ENCODE data around the gene LTB4R2. TPM values are rescaled to one million over a fixed set of nuclear protein-coding genes. Genes with fewer than 3 reads are reported as not detected.

The LTB4R2 gene
- total and polyA plus RNA-seq, 2 experiments from 2014 or later: 0.17 to 15.1 TPM

- Histone ChIP-seq H3K9me3 (ENCODE audit: low read depth) (no peaks in the 10 kb centered on the region), H3K27me3 (no peaks in the 10 kb centered on the region), H3K27ac (no peak overlapping the region), H3K36me3 (peaks cover 3% of the 10 kb centered on the region), H3K4me1 (ENCODE audit: low read depth) (peaks cover 7% of the 10 kb centered on the region), H3K4me3 (no peak overlapping the region)
- TF ChIP-seq, protein P1, sequence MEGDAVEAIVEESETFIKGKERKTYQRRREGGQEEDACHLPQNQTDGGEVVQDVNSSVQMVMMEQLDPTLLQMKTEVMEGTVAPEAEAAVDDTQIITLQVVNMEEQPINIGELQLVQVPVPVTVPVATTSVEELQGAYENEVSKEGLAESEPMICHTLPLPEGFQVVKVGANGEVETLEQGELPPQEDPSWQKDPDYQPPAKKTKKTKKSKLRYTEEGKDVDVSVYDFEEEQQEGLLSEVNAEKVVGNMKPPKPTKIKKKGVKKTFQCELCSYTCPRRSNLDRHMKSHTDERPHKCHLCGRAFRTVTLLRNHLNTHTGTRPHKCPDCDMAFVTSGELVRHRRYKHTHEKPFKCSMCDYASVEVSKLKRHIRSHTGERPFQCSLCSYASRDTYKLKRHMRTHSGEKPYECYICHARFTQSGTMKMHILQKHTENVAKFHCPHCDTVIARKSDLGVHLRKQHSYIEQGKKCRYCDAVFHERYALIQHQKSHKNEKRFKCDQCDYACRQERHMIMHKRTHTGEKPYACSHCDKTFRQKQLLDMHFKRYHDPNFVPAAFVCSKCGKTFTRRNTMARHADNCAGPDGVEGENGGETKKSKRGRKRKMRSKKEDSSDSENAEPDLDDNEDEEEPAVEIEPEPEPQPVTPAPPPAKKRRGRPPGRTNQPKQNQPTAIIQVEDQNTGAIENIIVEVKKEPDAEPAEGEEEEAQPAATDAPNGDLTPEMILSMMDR (IDR thresholded peaks at IDR 0.05; ENCODE audit: low read depth, low read length): peak; percentile 44
- DNase-seq (ENCODE audit: low read depth in 1 of 2, low spot score in 1 of 2): peak; percentile 13 to 43
Measured at GRCh38 chr14:24297190-24297964, 12.6 kb upstream of the LTB4R2 start.

DNA sequence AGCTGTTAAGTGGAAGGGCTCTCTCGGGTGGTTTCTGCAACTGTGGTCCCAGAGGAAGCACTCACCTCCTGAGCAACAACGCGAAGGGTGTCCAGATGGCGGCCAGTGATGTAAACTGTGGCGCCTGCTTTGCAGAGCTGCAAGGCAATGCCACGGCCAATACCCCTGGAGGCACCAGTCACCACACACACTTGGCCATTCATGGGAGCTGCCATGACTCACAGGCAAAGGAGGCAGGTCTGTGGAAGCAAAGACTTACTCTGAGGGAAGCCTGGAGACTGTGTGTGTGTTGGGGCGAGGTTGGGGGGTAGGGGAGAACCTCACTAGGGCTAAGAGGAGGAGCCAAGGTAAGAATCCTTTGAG is 11.1 kb upstream of the LTB4R2 start:
- TF ChIP-seq, protein P1 (IDR thresholded peaks at IDR 0.05; ENCODE audit: low read depth, low read length): no peak
- H3K27ac ChIP-seq: no peak overlapping the region
- H3K4me3 ChIP-seq: peak overlapping the region; percentile 69
- H3K9me3 ChIP-seq (ENCODE audit: low read depth): no peaks in the 10 kb centered on the region
- peak in 1 of 2 donors; percentile 27 for DNase-seq (ENCODE audit: low read depth in 1 of 2, low spot score in 1 of 2)
- H3K27me3 ChIP-seq: no peaks in the 10 kb centered on the region
- H3K4me1 ChIP-seq (ENCODE audit: low read depth): peaks cover 7% of the 10 kb centered on the region
- peaks cover 17% of the 10 kb centered on the region for H3K36me3 ChIP-seq

- H3K27ac ChIP-seq: peak within 1 kb of the TSS; percentile 68
- H3K9me3 ChIP-seq (ENCODE audit: low read depth): no peaks in the 10 kb centered on the region
- TF ChIP-seq, protein P1 (IDR thresholded peaks at IDR 0.05; ENCODE audit: low read depth, low read length): no peak
- peaks cover 7% of the 10 kb centered on the region for H3K4me1 ChIP-seq (ENCODE audit: low read depth)
- DNase-seq (ENCODE audit: low read depth in 1 of 2, low spot score in 1 of 2): peak; percentile 92 to 96
- H3K27me3 ChIP-seq: no peaks in the 10 kb centered on the region
- peaks cover 24% of the 10 kb centered on the region for H3K36me3 ChIP-seq
- peak within 1 kb of the TSS; percentile 69 for H3K4me3 ChIP-seq
Measured at GRCh38 chr14:24299255-24300191, 10.4 kb upstream of the LTB4R2 start, which contains the start of the genes DHRS1 and NOP9. DHRS1 (minus strand) TSS chr14:24299780; CDS start chr14:24299106, 674 bp downstream. NOP9 (plus strand) TSS chr14:24299850; CDS start chr14:24299955, 105 bp downstream.

DNA sequence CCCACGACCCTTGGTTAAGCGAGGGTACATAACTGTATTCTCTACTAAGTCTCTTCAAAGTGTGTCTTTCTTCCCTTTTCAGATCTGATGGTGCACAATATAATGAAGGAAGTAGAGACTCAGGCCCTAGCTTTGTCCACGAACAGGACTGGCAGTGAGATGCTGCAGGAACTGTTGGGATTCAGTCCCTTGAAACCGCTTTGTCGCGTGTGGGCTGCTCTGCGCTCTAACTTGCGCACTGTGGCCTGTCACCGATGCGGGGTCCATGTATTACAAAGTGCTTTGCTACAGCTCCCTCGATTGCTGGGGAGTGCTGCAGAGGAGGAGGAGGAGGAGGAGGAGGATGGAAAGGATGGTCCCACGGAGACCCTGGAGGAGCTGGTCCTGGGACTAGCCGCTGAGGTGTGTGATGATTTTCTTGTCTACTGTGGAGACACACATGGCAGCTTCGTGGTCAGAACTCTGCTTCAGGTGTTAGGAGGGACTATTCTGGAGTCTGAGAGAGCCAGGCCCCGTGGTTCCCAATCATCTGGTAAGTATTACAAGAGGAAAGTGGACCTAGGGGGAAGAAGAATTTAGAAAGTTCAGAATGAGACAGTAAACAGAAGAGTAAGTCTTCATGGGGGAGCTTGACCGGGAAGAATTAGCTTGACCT is 9.5 kb upstream of the LTB4R2 start:
- TF ChIP-seq, protein P1 (IDR thresholded peaks at IDR 0.05; ENCODE audit: low read depth, low read length): no peak
- peak overlapping the region; percentile 68 for H3K27ac ChIP-seq
- H3K9me3 ChIP-seq (ENCODE audit: low read depth): no peaks in the 10 kb centered on the region
- H3K4me1 ChIP-seq (ENCODE audit: low read depth): peaks cover 7% of the 10 kb centered on the region
- no peaks in the 10 kb centered on the region for H3K27me3 ChIP-seq
- peaks cover 28% of the 10 kb centered on the region for H3K36me3 ChIP-seq
- H3K4me3 ChIP-seq: peak overlapping the region; percentile 69
- no peak for DNase-seq (ENCODE audit: low read depth in 1 of 2, low spot score in 1 of 2)

- Histone ChIP-seq H3K9me3 (ENCODE audit: low read depth) (no peaks in the 10 kb centered on the region), H3K4me3 (no peak overlapping the region), H3K27me3 (no peaks in the 10 kb centered on the region), H3K36me3 (peaks cover 28% of the 10 kb centered on the region), H3K4me1 (ENCODE audit: low read depth) (peaks cover 7% of the 10 kb centered on the region), H3K27ac (no peak overlapping the region)
- no peak for DNase-seq (ENCODE audit: low read depth in 1 of 2, low spot score in 1 of 2)
- TF ChIP-seq, protein P1 (IDR thresholded peaks at IDR 0.05; ENCODE audit: low read depth, low read length): no peak
Measured at GRCh38 chr14:24304019-24304387, 5.9 kb upstream of the LTB4R2 start.
